D721Med (cell line): ENCODE data around the gene E4F1.

ENCODE experiments used
- DNase-seq: peaks from one replicate; pipeline ENCODE4 v3.0.0; 2011; ENCODE audit warnings: low spot score; ENCODE audit not compliant: insufficient read length
- FAIRE-seq: peaks from 2 replicates; lab custom pipeline; 2011; peaks lifted over from hg19 to GRCh38; lab: Jason Lieb, UNC
- TF ChIP-seq, protein P1 (sequence below): IDR thresholded peaks from 2 replicates; pipeline ENCODE4 v1.5.1; 2012; ENCODE audit warnings: mild to moderate bottlenecking, control low read depth; ENCODE audit not compliant: insufficient read depth; ENCODE audit errors: missing control alignments

Gene E4F1

DNA sequence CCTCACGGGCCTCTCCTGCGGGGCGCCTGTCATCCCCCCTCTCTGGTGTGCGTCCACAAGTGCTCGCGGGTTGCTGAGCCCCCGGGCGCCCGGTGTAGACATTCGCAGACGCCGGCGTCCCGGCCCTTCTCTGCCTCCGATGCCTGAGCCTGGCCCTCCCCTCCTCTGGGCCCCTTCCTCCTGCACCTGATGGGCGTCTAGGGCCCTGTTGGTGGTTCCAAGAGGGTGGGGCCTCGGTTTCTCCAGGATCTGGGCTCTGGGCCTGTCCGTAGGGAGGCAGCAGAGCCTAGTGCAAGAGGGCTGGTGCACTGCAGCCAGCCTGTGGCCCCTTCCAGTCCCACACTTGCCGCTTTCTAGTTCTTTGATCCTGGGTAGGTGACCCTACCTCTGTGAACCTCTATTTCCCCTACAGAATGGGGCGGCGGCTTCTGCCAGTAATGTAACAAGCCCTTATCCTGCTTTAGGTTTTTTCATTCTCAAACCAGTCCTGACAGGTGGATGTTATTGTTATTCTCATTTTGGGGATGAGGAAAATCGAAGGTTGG, 623 bp downstream of the E4F1 start:
- DNase-seq, result no peak
- TF ChIP-seq, protein P1, sequence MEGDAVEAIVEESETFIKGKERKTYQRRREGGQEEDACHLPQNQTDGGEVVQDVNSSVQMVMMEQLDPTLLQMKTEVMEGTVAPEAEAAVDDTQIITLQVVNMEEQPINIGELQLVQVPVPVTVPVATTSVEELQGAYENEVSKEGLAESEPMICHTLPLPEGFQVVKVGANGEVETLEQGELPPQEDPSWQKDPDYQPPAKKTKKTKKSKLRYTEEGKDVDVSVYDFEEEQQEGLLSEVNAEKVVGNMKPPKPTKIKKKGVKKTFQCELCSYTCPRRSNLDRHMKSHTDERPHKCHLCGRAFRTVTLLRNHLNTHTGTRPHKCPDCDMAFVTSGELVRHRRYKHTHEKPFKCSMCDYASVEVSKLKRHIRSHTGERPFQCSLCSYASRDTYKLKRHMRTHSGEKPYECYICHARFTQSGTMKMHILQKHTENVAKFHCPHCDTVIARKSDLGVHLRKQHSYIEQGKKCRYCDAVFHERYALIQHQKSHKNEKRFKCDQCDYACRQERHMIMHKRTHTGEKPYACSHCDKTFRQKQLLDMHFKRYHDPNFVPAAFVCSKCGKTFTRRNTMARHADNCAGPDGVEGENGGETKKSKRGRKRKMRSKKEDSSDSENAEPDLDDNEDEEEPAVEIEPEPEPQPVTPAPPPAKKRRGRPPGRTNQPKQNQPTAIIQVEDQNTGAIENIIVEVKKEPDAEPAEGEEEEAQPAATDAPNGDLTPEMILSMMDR, result no peak
- no peak for FAIRE-seq

DNA sequence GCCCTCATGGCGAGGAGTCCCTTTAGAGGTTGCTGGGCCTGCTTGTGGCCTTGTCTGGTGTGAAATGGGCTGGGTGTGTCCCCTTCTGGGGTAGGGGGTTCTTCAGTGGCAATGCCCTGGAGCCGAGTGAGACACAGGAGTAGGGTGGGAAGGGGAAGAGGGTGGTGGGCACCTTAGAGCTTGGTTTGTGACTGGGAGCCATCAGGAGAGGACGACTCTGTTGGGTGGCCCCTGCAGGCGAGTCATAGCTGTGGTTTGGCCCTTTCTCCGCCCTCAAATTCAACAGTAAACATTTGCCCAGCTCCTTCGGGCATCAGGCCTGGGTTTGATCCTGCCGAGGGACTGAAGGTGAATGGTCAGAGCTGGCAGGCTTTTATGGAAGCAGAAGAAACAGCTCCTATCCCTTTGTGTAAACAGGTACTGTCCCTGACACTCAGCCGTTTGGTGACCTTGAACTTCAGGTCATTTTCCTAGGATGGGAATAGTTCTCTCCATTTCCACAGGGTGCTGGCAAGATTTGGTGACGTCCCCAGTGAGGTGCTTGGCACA, 2.9 kb downstream of the E4F1 start:
- TF ChIP-seq, protein P1, result no peak
- DNase-seq (no peak), FAIRE-seq (no peak)

DNA sequence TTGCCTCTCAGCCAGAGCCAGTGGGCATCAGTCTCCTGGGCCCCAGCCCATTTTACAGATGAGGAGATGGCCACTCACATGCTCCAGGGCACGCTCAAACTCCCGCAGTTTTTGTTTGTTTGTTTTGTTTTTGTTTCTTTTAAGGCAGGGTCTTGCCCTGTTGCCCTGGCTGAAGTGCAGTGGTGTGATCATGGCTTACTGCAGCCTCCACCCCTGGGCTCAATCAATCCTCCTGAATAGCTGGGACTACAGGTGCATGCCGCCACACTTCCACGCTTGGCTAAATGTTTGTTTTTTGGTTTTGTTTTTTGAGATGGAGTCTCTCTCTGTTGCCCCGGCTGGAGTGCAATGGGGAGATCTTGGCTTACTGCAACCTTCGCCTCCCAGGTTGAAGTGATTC, 3.5 kb downstream of the E4F1 start:
- TF ChIP-seq, protein P1, result no peak
- no peak for DNase-seq
- FAIRE-seq, result no peak

DNA sequence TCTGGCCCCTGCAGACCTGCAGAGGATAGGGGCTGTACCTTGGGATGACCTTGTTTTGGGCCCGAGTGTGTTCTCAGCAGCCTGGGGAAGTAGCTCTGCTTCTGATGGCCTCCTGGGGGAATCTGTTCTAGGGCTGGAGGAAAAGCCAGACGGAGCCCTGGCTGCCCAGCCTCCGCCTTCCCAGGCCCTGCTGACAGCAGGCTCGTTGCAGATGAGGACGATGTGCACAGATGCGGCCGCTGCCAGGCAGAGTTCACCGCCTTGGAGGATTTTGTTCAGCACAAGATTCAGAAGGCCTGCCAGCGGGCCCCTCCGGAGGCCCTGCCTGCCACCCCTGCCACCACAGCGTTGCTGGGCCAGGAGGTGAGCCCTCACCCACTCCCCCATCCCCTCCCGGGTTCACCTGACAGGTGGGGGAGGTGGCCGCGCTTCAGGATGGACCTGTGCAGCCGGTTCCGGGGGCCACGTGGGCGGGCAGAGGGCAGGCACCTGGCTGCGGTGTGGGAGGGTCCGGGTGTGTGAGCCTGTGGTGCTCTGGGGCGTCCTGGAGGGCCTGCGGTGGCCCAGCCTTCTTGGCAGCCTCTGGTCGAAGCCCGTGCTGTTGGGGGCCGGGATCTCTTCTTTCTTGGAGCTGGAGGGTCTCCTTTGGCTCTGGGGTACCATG, 4.9 kb downstream of the E4F1 start:
- TF ChIP-seq, protein P1, result no peak

DNA sequence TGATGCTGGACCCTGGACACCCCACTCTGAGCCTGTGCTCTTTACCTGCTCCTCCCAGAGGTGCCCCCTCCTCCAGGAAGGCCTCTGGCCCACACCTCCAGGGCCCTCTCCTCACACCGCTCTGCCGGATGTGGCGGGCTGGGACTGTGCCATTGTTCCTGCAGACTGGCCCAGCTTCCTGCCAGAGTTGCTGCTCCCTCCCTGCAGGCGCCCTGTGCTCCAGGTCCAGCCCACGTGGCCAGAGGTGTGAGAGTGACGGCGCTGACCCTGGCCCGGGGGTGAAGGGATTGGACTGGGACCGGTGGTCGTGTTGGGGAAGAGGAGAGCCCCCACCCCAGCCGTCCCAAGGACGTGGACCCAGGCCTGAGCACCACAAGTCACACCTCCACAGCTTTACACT, 5.7 kb downstream of the E4F1 start:
- no peak for FAIRE-seq
- TF ChIP-seq, protein P1, result no peak
- DNase-seq, result no peak

More for the DNA sequence above, 4.9 kb downstream of the E4F1 start:
- DNase-seq, result no peak
- no peak for FAIRE-seq

DNA sequence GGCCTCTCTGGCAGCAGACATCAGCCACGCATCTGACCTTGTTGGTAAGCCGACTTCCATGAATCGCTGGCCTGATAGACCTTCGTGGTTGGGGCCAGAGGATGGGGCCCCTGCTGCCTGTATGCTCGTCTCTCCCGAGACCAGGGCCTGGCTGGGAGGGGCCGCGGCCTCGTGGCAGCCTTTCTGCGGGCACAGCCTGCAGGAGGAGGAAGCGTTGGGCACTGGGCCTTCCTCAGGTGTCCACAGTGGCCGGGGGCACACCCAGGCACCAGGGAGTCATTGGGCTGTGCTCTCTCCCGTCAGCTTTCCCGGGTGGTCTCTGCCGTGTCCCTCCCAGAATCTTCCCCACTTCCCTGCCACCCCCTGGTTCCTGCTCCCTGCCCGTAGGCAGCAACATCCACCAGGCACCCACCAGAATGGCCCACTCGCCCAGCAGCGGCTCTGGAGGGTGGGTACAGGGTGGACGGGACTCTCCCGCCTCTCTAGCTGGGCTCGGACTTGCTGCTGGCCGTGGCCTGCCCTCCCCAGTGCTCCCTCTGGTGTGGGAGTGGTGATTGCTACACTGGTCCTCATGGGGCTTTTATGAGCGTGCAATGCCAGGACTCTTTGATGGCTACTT, 6.3 kb downstream of the E4F1 start:
- no peak for DNase-seq
- TF ChIP-seq, protein P1, result no peak
- FAIRE-seq, result no peak
